ENCODE results near the gene SDK1. TPM values are rescaled to one million over a fixed set of nuclear protein-coding genes. Genes with fewer than 3 reads are reported as not detected.

Gene SDK1
- total RNA-seq, 2 experiments from 2014 or later = 0.03 to 0.05 TPM

GRCh38 chr7:3358991-3359390 lies 57.9 kb downstream of the SDK1 start:
- Mint-ChIP-seq H3K9me3 (ENCODE audit: insufficient read depth) (no peaks in the 10 kb centered on the region), H3K27me3 (ENCODE audit: low read depth) (no peaks in the 10 kb centered on the region), H3K4me1 (ENCODE audit: low read depth) (no peaks in the 10 kb centered on the region), H3K4me3 (no peak overlapping the region), H3K36me3 (ENCODE audit: low read depth) (no peaks in the 10 kb centered on the region), H3K27ac (no peak overlapping the region)
- ATAC-seq (no peak), DNase-seq (no peak)
- ChIA-PET POLR2A (no interaction called here), CTCF (no interaction called here)

GRCh38 chr7:3367261-3367660 lies 66.2 kb downstream of the SDK1 start:
- no peak for DNase-seq
- ChIA-PET CTCF (no interaction called here), POLR2A (no interaction called here)
- Mint-ChIP-seq H3K27me3 (ENCODE audit: low read depth) (peaks cover 2% of the 10 kb centered on the region), H3K4me1 (ENCODE audit: low read depth) (peaks cover 8% of the 10 kb centered on the region), H3K9me3 (ENCODE audit: insufficient read depth) (no peaks in the 10 kb centered on the region), H3K36me3 (ENCODE audit: low read depth) (no peaks in the 10 kb centered on the region), H3K4me3 (no peak overlapping the region), H3K27ac (no peak overlapping the region)
- ATAC-seq = no peak

- ChIA-PET POLR2A (no interaction called here), CTCF (interaction anchor here (0.9 kb wide), 1 partner anchor 10 kb away, joined by 3 read pairs; no protein-coding TSS in a partner anchor)
- peaks cover 8% of the 10 kb centered on the region for H3K4me1 Mint-ChIP-seq (ENCODE audit: low read depth)
- H3K9me3 Mint-ChIP-seq (ENCODE audit: insufficient read depth) = no peaks in the 10 kb centered on the region
- no peak overlapping the region for H3K4me3 Mint-ChIP-seq
- no peak for DNase-seq
- H3K27ac Mint-ChIP-seq = no peak overlapping the region
- peaks cover 7% of the 10 kb centered on the region for H3K27me3 Mint-ChIP-seq (ENCODE audit: low read depth)
- H3K36me3 Mint-ChIP-seq (ENCODE audit: low read depth) = no peaks in the 10 kb centered on the region
- no peak for ATAC-seq
Measured at GRCh38 chr7:3370068-3370830, 69.2 kb downstream of the SDK1 start.

GRCh38 chr7:3370921-3371320 lies 69.9 kb downstream of the SDK1 start:
- ChIA-PET CTCF (no interaction called here), POLR2A (no interaction called here)
- Mint-ChIP-seq H3K27me3 (ENCODE audit: low read depth) (peaks cover 7% of the 10 kb centered on the region), H3K4me1 (ENCODE audit: low read depth) (peaks cover 8% of the 10 kb centered on the region), H3K36me3 (ENCODE audit: low read depth) (no peaks in the 10 kb centered on the region), H3K4me3 (no peak overlapping the region), H3K9me3 (ENCODE audit: insufficient read depth) (no peaks in the 10 kb centered on the region), H3K27ac (no peak overlapping the region)
- ATAC-seq (no peak), DNase-seq (no peak)

- DNase-seq (no peak), ATAC-seq (no peak)
- H3K27me3 Mint-ChIP-seq (ENCODE audit: low read depth) = peaks cover 7% of the 10 kb centered on the region
- peaks cover 8% of the 10 kb centered on the region for H3K4me1 Mint-ChIP-seq (ENCODE audit: low read depth)
- no peak overlapping the region for H3K27ac Mint-ChIP-seq
- H3K9me3 Mint-ChIP-seq (ENCODE audit: insufficient read depth) = no peaks in the 10 kb centered on the region
- POLR2A ChIA-PET = no interaction called here
- CTCF ChIA-PET = no interaction called here
- no peak overlapping the region for H3K4me3 Mint-ChIP-seq
- H3K36me3 Mint-ChIP-seq (ENCODE audit: low read depth) = no peaks in the 10 kb centered on the region
Measured at GRCh38 chr7:3371601-3372000, 70.5 kb downstream of the SDK1 start.

- no peak for DNase-seq
- no peak for ATAC-seq
- Mint-ChIP-seq H3K27me3 (ENCODE audit: low read depth) (peaks cover 9% of the 10 kb centered on the region), H3K4me1 (ENCODE audit: low read depth) (peaks cover 8% of the 10 kb centered on the region), H3K4me3 (no peak overlapping the region), H3K9me3 (ENCODE audit: insufficient read depth) (no peaks in the 10 kb centered on the region), H3K36me3 (ENCODE audit: low read depth) (no peaks in the 10 kb centered on the region), H3K27ac (no peak overlapping the region)
- ChIA-PET POLR2A (no interaction called here), CTCF (interaction anchor here (0.9 kb wide), 1 partner anchor 74 kb away, joined by 3 read pairs; no protein-coding TSS in a partner anchor)
Measured at GRCh38 chr7:3374239-3374638, 73.2 kb downstream of the SDK1 start.

- POLR2A ChIA-PET = no interaction called here
- H3K27me3 Mint-ChIP-seq (ENCODE audit: low read depth) = peaks cover 9% of the 10 kb centered on the region
- H3K4me3 Mint-ChIP-seq = no peak overlapping the region
- H3K9me3 Mint-ChIP-seq (ENCODE audit: insufficient read depth) = no peaks in the 10 kb centered on the region
- no peaks in the 10 kb centered on the region for H3K36me3 Mint-ChIP-seq (ENCODE audit: low read depth)
- ATAC-seq (no peak), DNase-seq (no peak)
- H3K4me1 Mint-ChIP-seq (ENCODE audit: low read depth) = no peaks in the 10 kb centered on the region
- no peak overlapping the region for H3K27ac Mint-ChIP-seq
- CTCF ChIA-PET = no interaction called here
Measured at GRCh38 chr7:3378390-3379150, 77.5 kb downstream of the SDK1 start.

- DNase-seq = no peak
- Mint-ChIP-seq H3K4me1 (ENCODE audit: low read depth) (no peaks in the 10 kb centered on the region), H3K9me3 (ENCODE audit: insufficient read depth) (no peaks in the 10 kb centered on the region), H3K4me3 (no peak overlapping the region), H3K36me3 (ENCODE audit: low read depth) (no peaks in the 10 kb centered on the region), H3K27me3 (ENCODE audit: low read depth) (peaks cover 5% of the 10 kb centered on the region), H3K27ac (no peak overlapping the region)
- ATAC-seq = no peak
- POLR2A ChIA-PET = no interaction called here
- CTCF ChIA-PET = interaction anchor here (0.9 kb wide), 1 partner anchor 10 kb away, joined by 3 read pairs; no protein-coding TSS in a partner anchor
Measured at GRCh38 chr7:3380034-3380433, 79.0 kb downstream of the SDK1 start.

GRCh38 chr7:3380886-3381685 lies 80.0 kb downstream of the SDK1 start:
- ATAC-seq = no peak
- ChIA-PET CTCF (no interaction called here), POLR2A (no interaction called here)
- H3K27me3 Mint-ChIP-seq (ENCODE audit: low read depth) = peaks cover 5% of the 10 kb centered on the region
- H3K36me3 Mint-ChIP-seq (ENCODE audit: low read depth) = no peaks in the 10 kb centered on the region
- H3K9me3 Mint-ChIP-seq (ENCODE audit: insufficient read depth) = no peaks in the 10 kb centered on the region
- no peaks in the 10 kb centered on the region for H3K4me1 Mint-ChIP-seq (ENCODE audit: low read depth)
- H3K27ac Mint-ChIP-seq = no peak overlapping the region
- DNase-seq = no peak
- no peak overlapping the region for H3K4me3 Mint-ChIP-seq

GRCh38 chr7:3386423-3387190 lies 85.6 kb downstream of the SDK1 start:
- Mint-ChIP-seq H3K36me3 (ENCODE audit: low read depth) (no peaks in the 10 kb centered on the region), H3K4me1 (ENCODE audit: low read depth) (no peaks in the 10 kb centered on the region), H3K9me3 (ENCODE audit: insufficient read depth) (no peaks in the 10 kb centered on the region), H3K27ac (no peak overlapping the region), H3K4me3 (no peak overlapping the region), H3K27me3 (ENCODE audit: low read depth) (no peaks in the 10 kb centered on the region)
- ChIA-PET CTCF (no interaction called here), POLR2A (no interaction called here)
- no peak for ATAC-seq
- DNase-seq = no peak

GRCh38 chr7:3393862-3394261 lies 92.8 kb downstream of the SDK1 start:
- POLR2A ChIA-PET = no interaction called here
- no peaks in the 10 kb centered on the region for H3K4me1 Mint-ChIP-seq (ENCODE audit: low read depth)
- no peak for DNase-seq

More at GRCh38 chr7:3393862-3394261, 92.8 kb downstream of the SDK1 start:
- Mint-ChIP-seq H3K27ac (no peak overlapping the region), H3K4me3 (no peak overlapping the region), H3K36me3 (ENCODE audit: low read depth) (peaks cover 2% of the 10 kb centered on the region), H3K9me3 (ENCODE audit: insufficient read depth) (peaks cover 3% of the 10 kb centered on the region), H3K27me3 (ENCODE audit: low read depth) (peaks cover 10% of the 10 kb centered on the region)
- ATAC-seq = no peak
- CTCF ChIA-PET = no interaction called here

Data from activated CD8-positive, alpha-beta T cell treated with anti-CD3 and anti-CD28 coated beads, Interleukin-2, amount 10 ng/mL, durations not matched to agents 7 days and 5 days (primary cell).